ENCODE measurements around the gene LDLRAD3. TPM values are rescaled to one million over a fixed set of nuclear protein-coding genes. Genes with fewer than 3 reads are reported as not detected.
A peak's percentile ranks its signal among the peaks of the same experiment; 100 is the strongest.
"Not testable (repeated sequence)": the region's sequence is repeated elsewhere in the genome, so short reads cannot be mapped to it uniquely, and the experiment has no call there.

LDLRAD3 gene
- total and polyA plus RNA-seq, 10 donors = 1.5 to 9.6 (median 8.1) TPM

DNA sequence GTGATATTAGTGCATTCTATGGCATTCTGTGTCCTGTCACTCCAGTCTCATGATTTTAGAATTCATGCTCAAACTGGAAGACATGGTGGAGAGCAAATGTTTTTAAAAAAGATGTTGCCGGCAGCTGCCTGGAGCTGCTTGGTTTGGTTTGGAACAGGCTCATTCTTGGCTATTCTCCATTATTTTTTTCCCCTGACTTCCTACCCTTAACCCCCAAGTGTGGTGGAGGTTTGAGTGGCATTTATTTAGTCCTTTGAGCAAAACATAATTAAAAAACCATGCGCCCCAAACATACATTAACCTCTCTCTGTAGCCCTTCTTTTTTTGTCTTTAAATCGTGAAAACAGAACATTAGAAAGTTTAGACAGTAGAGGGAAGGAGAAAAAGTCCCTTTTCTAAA is 94.7 kb downstream of the LDLRAD3 start:
- WGBS, 5 donors = 73 to 89% (median 77%) methylated on average over 3 of the region's 3 CpGs
- peaks cover 0 to 3% (median 0%) of the 10 kb centered on the region in 7 donors for H3K27me3 ChIP-seq (replicated peaks in 1 of 7)
- no peak overlapping the region for H3K4me3 ChIP-seq
- DNase-seq = no peak
- H3K27ac ChIP-seq = peak overlapping the region in 4 of 8 donors; percentile 10 to 62 (median 40)
- intact Hi-C loops (cut with DNase I; ENCODE audit: low total_unique reads) = no loop called here
- no peak for TF ChIP-seq POLR2AphosphoS5 (IDR thresholded peaks at IDR 0.05)
- no peak for TF ChIP-seq POLR2A (IDR thresholded peaks at IDR 0.05)
- TF ChIP-seq, protein P1, sequence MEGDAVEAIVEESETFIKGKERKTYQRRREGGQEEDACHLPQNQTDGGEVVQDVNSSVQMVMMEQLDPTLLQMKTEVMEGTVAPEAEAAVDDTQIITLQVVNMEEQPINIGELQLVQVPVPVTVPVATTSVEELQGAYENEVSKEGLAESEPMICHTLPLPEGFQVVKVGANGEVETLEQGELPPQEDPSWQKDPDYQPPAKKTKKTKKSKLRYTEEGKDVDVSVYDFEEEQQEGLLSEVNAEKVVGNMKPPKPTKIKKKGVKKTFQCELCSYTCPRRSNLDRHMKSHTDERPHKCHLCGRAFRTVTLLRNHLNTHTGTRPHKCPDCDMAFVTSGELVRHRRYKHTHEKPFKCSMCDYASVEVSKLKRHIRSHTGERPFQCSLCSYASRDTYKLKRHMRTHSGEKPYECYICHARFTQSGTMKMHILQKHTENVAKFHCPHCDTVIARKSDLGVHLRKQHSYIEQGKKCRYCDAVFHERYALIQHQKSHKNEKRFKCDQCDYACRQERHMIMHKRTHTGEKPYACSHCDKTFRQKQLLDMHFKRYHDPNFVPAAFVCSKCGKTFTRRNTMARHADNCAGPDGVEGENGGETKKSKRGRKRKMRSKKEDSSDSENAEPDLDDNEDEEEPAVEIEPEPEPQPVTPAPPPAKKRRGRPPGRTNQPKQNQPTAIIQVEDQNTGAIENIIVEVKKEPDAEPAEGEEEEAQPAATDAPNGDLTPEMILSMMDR (IDR thresholded peaks at IDR 0.05 in 8 of 11, conservative IDR thresholded peaks at IDR 0.05 in 3 of 11) = no peak
- no peaks in the 10 kb centered on the region for H3K4me1 ChIP-seq
- no peaks in the 10 kb centered on the region for H3K9me3 ChIP-seq
- no peaks in the 10 kb centered on the region for H3K36me3 ChIP-seq

DNA sequence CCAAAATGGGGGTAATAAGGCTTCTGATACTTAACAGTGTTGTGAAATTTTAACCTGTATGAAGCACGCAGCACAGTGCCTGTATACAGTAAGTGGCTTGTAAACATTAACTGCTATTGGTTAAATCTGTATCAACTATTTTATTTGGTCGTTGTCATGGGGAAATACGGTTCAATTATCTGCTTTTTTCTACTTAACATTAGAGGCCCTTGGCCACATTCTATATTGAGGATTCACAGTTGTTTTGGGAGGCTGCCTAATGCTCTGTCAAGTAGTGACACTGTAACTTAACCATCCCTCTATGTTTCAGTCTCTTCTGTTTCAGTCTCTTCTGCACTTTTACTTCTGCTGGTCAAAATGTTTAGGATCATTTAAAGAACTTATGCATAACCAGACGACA is 95.6 kb downstream of the LDLRAD3 start:
- Histone ChIP-seq H3K4me3 (no peak overlapping the region), H3K9me3 (no peaks in the 10 kb centered on the region), H3K36me3 (no peaks in the 10 kb centered on the region), H3K27ac (peak overlapping the region in 7 of 8 donors; percentile 7 to 62 (median 22)), H3K27me3 (replicated peaks in 1 of 7) (peaks cover 0 to 3% (median 0%) of the 10 kb centered on the region in 7 donors), H3K4me1 (no peaks in the 10 kb centered on the region)
- WGBS, 5 donors = 70 to 82% (median 81%) methylated on average over 4 of the region's 4 CpGs
- DNase-seq = no peak
- TF ChIP-seq POLR2A (IDR thresholded peaks at IDR 0.05) (no peak), POLR2AphosphoS5 (IDR thresholded peaks at IDR 0.05) (no peak)
- TF ChIP-seq, protein P1 (IDR thresholded peaks at IDR 0.05 in 8 of 11, conservative IDR thresholded peaks at IDR 0.05 in 3 of 11) = no peak
- intact Hi-C loops (cut with DNase I; ENCODE audit: low total_unique reads) = no loop called here

DNA sequence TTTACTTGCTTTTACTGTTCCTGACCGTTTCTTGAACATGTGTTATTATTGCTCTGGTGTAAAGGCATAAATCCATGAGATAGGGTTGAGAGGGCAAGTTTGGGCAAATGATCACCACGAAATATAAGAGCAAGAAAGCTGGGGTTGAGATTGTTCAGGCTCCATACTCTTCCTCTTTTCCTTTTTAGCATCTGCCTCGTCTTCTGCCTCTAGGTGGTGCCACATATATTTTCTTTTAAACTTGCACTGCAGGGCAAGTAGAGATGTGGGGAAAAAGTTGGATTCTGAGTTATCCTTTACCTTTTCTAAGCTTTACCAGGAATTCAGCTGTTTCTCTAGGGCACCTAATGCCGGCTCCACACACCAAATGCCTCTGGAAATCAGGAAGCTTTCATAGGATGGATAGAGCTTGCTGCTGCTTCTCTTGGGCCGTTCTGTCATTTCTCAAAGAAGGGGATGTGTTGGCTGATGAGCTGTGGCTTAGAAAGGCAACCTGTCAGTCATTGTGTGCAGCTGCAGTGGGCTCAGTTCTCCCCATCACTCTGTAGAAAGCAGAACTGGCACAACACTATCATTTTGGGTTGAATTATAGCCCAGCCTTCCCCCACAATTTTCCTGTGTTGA is 98.2 kb downstream of the LDLRAD3 start:
- TF ChIP-seq, protein P1 (IDR thresholded peaks at IDR 0.05 in 8 of 11, conservative IDR thresholded peaks at IDR 0.05 in 3 of 11) = peak in 6 of 11 experiments; percentile 13 to 44 (median 34)
- no peak for TF ChIP-seq POLR2AphosphoS5 (IDR thresholded peaks at IDR 0.05)
- Histone ChIP-seq H3K27me3 (replicated peaks in 1 of 7) (peaks cover 0 to 2% (median 0%) of the 10 kb centered on the region in 7 donors), H3K27ac (peak overlapping the region in 2 of 8 donors; percentile 11 to 48), H3K4me1 (no peaks in the 10 kb centered on the region), H3K36me3 (no peaks in the 10 kb centered on the region), H3K4me3 (no peak overlapping the region), H3K9me3 (peaks cover 0 to 4% (median 0%) of the 10 kb centered on the region in 8 donors)
- intact Hi-C loops (cut with DNase I; ENCODE audit: low total_unique reads) = no loop called here
- no peak for DNase-seq
- 41 to 50% (median 43%) methylated on average over 5 of the region's 5 CpGs for WGBS, 5 donors

DNA sequence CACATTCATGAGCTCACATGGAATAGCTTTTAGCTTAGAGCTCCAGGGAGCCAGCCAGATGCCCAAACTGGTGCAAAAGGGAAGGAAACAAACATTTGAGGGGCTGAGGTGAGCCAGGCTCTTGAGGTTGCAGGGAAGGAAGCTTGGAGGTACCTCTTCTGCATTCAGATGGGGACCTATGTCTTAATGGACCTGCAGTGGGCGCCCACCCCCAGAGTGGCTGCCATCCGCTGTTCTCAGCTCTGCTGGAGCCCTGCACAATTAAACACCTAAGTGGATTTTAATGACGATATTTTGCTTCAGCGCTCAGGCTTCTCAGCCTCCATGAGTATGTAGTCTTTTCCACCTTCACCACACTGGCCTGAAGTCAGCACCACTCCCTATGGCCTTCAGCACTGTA is 100.8 kb downstream of the LDLRAD3 start:
- WGBS, 5 donors = 90 to 98% (median 93%) methylated on average over 4 of the region's 4 CpGs
- intact Hi-C loops (cut with DNase I; ENCODE audit: low total_unique reads) = no loop called here

DNA sequence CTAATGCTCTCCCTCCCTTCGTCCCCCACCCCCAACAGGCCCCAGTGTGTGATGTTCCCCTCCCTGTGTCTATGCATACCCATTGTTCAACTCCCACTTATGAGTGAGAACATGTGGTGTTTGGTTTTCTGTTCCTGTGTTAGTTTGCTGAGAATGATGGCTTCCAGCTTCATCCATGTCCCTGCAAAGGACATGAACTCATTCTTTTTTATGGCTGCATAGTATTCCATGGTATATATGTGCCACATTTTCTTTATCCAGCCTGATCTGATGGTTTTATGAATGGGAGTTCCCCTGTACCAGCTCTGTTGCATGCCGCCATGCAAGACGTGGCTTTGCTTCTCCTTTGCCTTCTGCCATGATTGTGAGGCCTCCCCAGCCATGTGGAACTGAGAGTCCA is 102.1 kb downstream of the LDLRAD3 start:
- H3K4me3 ChIP-seq; H3K36me3 ChIP-seq; H3K9me3 ChIP-seq; DNase-seq; H3K4me1 ChIP-seq; H3K27ac ChIP-seq; H3K27me3 ChIP-seq (replicated peaks in 1 of 7); intact Hi-C loops (cut with DNase I; ENCODE audit: low total_unique reads): not testable (repeated sequence)
- 84 to 89% (median 87%) methylated on average over 3 of the region's 3 CpGs for WGBS, 5 donors

More for the DNA sequence above, 100.8 kb downstream of the LDLRAD3 start:
- H3K27ac ChIP-seq = no peak overlapping the region
- no peaks in the 10 kb centered on the region for H3K27me3 ChIP-seq (replicated peaks in 1 of 7)
- no peak for TF ChIP-seq POLR2AphosphoS5 (IDR thresholded peaks at IDR 0.05)
- no peak for TF ChIP-seq POLR2A (IDR thresholded peaks at IDR 0.05)
- TF ChIP-seq, protein P1 (IDR thresholded peaks at IDR 0.05 in 8 of 11, conservative IDR thresholded peaks at IDR 0.05 in 3 of 11) = no peak
- peaks cover 0 to 4% (median 0%) of the 10 kb centered on the region in 8 donors for H3K9me3 ChIP-seq
- H3K4me1 ChIP-seq = no peaks in the 10 kb centered on the region
- H3K36me3 ChIP-seq = no peaks in the 10 kb centered on the region
- no peak overlapping the region for H3K4me3 ChIP-seq
- no peak for DNase-seq

Data from spleen (tissue), 11 donors.